ENCODE data around the gene CACHD1.

GRCh38 chr1:64650411-64650810 lies 180.5 kb downstream of the CACHD1 start:
- TF ChIP-seq CTCF (IDR thresholded peaks at IDR 0.05), result no peak
- TF ChIP-seq POLR2A (IDR thresholded peaks at IDR 0.05), result no peak
- no peak for TF ChIP-seq EP300 (IDR thresholded peaks at IDR 0.05; ENCODE audit: low read depth)
- no peak for TF ChIP-seq POLR2AphosphoS5 (IDR thresholded peaks at IDR 0.05)
